ENCODE results near the gene RANBP6.
A peak's percentile ranks its signal among the peaks of the same experiment; 100 is the strongest.

RANBP6 gene

DNA sequence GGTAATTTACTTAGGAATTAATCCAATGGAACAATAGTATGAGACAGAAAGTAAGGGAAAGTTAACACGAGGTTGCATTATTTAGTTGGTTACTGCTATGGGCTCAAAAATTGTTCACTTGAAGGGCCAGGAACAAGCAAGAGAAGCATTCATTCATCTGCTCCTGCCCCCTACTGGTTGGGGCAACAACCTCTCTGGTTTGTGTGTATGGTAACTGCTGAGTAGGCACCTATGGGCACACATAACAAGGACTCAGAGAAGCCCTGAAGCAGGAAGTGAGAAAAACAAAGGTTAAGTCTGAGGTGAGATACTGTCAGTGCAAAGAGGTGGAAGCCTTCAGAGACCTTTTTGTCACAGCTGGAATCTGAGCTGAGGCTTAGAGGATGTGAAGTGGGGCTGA lies 34.4 kb upstream of the RANBP6 start:
- TF ChIP-seq, protein P1, sequence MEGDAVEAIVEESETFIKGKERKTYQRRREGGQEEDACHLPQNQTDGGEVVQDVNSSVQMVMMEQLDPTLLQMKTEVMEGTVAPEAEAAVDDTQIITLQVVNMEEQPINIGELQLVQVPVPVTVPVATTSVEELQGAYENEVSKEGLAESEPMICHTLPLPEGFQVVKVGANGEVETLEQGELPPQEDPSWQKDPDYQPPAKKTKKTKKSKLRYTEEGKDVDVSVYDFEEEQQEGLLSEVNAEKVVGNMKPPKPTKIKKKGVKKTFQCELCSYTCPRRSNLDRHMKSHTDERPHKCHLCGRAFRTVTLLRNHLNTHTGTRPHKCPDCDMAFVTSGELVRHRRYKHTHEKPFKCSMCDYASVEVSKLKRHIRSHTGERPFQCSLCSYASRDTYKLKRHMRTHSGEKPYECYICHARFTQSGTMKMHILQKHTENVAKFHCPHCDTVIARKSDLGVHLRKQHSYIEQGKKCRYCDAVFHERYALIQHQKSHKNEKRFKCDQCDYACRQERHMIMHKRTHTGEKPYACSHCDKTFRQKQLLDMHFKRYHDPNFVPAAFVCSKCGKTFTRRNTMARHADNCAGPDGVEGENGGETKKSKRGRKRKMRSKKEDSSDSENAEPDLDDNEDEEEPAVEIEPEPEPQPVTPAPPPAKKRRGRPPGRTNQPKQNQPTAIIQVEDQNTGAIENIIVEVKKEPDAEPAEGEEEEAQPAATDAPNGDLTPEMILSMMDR (IDR thresholded peaks at IDR 0.05; ENCODE audit: extremely low read depth, missing control alignments): no peak
- DNase-seq (ENCODE audit: low spot score): peak; percentile 39

DNA sequence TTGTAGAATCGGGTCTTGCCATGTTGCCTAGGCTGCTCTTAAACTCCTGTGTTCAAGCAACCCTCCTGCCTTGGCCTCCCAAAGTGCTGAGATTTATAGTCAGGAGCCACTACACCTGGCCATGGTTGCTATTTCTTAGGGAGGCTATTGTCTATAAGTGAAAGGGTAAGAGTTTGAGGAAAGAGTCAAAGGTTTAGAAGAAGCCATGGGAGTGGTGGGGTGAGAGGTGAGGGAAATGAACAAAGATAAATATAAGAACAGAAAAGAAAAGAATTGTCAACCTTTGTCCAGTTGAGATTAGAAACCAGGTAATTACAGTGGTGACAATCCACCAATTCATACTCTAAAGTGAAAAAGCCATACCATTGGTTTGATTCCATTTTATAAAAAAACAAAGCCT lies 32.6 kb upstream of the RANBP6 start:
- TF ChIP-seq, protein P1 (IDR thresholded peaks at IDR 0.05; ENCODE audit: extremely low read depth, missing control alignments): no peak
- no peak for DNase-seq (ENCODE audit: low spot score)

DNA sequence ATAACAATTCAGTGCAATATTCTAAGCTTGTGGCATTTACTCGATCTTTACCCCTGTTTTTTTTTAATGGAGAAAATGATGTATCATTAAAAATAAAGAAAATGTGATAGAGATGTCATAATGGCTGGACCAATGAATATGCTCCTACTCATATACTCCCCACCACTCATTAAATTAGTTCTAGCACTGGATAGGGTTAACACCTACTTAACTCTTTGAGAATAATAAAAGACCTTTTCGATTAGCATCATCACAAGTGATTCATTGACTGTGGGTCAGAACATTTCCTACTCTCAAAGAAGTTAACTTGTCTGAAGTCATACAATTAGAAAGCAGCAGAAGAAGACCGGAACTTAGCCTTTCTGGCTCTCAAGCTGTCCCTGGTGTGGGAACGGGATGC lies 31.6 kb upstream of the RANBP6 start:
- TF ChIP-seq, protein P1 (IDR thresholded peaks at IDR 0.05; ENCODE audit: extremely low read depth, missing control alignments): no peak

DNA sequence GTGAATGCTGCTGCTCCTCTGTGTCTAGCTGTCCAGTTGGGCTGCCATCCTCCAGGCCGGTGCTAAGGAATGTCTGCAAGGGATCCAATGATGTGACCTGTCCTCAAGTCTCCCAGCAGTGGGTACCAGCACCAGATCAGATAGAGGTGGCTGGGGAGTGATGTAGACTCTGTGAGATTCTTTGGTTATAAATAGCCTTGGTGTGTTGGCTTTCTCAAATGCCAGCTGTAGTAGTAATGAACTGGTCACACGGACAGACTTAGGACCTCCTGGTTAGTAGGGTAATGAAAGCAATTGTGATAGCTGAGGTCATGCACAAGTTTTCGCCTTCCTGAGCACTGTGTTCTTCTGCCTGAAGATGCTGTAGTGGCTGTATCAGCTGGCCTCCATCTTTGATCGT lies 29.9 kb upstream of the RANBP6 start:
- no peak for DNase-seq (ENCODE audit: low spot score)
- TF ChIP-seq, protein P1 (IDR thresholded peaks at IDR 0.05; ENCODE audit: extremely low read depth, missing control alignments): no peak

More for the DNA sequence above, 31.6 kb upstream of the RANBP6 start:
- no peak for DNase-seq (ENCODE audit: low spot score)

DNA sequence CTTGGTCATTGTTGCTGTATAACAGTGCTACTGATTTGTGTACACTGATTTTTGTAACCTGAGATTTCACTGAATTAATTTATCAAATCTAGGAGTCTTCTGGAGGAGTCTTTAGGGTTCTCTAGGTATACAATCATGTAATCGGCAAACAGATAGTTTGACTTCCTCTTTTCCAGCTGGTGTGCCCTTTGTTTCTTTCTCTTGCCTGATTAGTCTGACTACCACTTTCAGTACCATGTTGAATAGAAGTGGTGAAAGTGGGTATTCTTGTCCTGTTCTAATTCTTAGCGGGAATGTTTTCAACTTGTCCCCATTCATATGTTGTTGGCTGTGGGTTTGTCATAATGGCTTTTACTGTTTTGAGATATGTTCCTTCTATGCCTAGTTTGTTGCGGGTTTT lies 24.7 kb upstream of the RANBP6 start:
- DNase-seq (ENCODE audit: low spot score): no peak
- TF ChIP-seq, protein P1 (IDR thresholded peaks at IDR 0.05; ENCODE audit: extremely low read depth, missing control alignments): no peak

DNA sequence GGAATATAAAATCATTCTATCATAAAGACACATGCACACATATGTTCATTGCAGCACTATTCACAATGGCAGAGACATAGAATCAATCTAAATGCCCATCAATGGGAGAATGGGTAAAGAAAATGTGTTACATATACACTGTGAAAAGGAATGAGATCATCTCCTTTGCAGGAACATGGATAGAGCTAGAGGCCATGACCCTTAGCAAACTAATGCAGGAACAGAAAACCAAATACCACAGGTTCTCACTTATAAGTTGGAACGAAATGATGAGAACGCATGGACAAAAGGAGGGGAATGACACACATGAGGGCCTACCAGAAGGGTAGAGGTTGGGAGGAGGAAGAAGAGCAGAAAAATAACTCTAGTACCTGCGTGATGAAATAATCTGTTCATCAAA lies 21.0 kb upstream of the RANBP6 start:
- TF ChIP-seq, protein P1 (IDR thresholded peaks at IDR 0.05; ENCODE audit: extremely low read depth, missing control alignments): no peak
- DNase-seq (ENCODE audit: low spot score): no peak

DNA sequence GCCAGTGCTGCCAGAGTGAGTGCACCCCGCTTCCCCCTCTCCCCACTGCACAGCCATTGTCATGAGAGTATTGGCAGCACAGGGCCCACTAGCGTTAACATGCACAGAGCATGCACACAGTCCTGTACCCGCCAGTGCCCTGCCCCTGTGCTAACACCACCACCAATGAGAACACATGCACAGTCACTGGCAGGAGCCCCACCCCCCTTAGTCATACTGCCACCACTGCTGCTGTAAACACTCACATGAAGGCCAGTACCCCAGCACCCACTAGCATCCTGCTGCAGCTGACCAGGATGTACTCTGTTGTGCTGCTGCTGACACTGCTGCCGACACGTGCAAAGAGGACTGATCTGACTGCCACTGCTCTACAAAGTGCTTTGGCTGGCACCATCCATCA lies 19.5 kb upstream of the RANBP6 start:
- DNase-seq (ENCODE audit: low spot score): no peak
- TF ChIP-seq, protein P1 (IDR thresholded peaks at IDR 0.05; ENCODE audit: extremely low read depth, missing control alignments): no peak

All from GM20000 (cell line).